Measurements from ENCODE around the gene FOXQ1. TPM values are rescaled to one million over a fixed set of nuclear protein-coding genes. Genes with fewer than 3 reads are reported as not detected.
"Not testable (repeated sequence)": the region's sequence is repeated elsewhere in the genome, so short reads cannot be mapped to it uniquely, and the experiment has no call there.

Gene FOXQ1
- total RNA-seq, 2 donors from 2014 or later: 0.27 to 0.42 TPM

DNA sequence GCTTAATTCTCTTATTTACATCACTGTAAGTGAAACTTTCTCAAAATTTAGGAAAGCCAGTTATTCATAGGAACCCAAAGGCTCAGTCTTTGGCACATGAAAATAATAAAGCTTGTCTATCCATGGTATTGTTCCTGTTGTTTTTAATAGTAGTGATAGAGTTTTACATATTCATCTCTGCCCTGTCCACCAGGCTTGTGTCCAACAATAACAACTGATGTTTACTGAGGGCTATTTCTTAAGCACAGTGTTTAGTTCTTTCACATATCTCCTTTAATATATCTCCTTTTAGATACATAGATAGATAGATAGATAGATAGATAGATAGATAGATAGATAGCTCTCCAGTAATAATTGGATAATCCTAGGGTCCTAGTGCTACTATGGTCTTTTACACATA, 34.2 kb downstream of the FOXQ1 start:
- no peak for DNase-seq
- ATAC-seq: no peak
- intact Hi-C loops (cut with DNase I, micrococcal nuclease): no loop called here

DNA sequence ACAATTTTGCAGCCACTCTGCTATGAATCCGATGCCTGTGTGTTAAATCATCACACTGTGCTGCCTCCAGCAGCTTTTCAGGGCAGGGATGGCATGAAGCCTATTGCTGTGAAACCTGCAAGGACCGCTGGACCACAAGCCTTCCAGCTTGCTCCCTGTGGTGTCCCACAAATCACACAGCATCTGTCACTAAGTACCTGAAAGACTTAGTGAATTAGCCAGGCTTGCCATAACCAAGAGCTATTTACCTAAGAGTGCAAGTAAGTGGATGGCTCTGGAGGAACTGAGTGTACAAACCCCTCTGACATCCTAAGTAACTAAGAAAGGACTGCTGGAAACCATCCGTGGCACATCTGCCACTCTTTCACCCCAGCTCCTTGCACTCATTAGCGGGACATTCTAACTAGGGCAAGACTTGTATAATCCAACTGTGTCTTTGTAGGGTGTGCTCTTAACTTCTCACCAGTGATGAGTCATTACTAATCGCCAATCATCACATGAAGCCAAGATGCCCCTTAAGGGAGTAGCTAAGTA, 34.7 kb downstream of the FOXQ1 start:
- DNase-seq: no peak
- intact Hi-C loops (cut with DNase I, micrococcal nuclease): no loop called here
- no peak for ATAC-seq

DNA sequence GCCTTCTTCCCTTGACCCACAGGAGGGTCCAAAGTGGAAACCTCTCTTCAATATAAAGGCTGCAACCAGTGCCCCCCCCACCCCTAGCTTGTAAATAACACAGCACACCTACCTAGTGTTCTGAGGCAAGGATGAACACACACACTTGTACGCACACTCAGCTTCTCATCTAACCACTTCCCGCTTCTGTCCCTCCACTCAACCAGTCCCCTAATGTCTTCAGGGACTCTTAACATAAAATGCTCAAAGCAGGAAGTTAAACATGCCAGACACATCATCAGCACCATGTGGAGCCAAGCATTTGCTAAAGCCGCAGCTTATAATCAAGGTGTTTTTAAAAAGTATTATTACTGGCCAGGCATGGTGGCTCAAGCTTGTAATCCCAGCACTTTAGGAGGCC, 35.3 kb downstream of the FOXQ1 start:
- intact Hi-C loops (cut with DNase I, micrococcal nuclease): no loop called here
- DNase-seq (no peak), ATAC-seq (no peak)

DNA sequence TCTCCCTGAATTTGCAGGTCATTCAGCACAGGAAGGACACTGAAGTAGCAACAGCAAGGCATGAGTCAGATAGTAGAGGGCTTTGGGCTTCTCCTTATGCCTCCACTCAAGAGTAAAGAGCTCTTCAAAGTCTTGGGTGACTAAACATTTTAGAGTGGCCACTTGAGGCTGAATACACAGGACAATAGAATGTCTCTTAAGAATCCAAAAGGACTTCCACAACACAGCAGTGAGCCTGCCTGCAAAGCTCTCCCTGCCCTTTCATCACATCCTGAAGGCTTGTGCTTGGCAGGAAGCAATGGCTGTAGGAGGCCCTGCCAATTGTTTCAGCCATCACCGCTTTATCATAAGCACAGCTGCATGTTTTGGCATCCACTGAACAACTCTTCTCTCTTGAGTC, 36.8 kb downstream of the FOXQ1 start:
- ATAC-seq: no peak
- no peak for DNase-seq
- intact Hi-C loops (cut with DNase I, micrococcal nuclease): no loop called here

DNA sequence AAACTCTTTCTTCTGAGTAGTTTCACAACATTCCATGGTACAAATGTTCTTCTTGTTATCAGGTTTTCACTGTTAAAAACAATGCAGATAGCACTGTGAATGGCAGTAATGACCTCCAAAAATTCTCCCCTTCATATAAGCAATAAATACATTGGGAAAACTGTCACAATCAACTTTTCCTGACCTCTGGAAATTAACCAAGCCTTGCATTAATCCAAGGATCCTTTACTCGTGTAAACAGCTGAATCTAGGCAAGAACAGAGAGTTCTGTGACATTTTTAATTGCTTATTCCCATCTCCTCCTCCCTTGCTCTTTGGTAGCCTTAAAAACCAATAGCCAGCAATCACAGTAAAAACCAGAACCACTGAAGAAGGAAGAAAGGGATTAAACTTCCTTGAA, 37.8 kb downstream of the FOXQ1 start:
- intact Hi-C loops (cut with DNase I, micrococcal nuclease): no loop called here
- ATAC-seq: no peak
- DNase-seq: no peak

DNA sequence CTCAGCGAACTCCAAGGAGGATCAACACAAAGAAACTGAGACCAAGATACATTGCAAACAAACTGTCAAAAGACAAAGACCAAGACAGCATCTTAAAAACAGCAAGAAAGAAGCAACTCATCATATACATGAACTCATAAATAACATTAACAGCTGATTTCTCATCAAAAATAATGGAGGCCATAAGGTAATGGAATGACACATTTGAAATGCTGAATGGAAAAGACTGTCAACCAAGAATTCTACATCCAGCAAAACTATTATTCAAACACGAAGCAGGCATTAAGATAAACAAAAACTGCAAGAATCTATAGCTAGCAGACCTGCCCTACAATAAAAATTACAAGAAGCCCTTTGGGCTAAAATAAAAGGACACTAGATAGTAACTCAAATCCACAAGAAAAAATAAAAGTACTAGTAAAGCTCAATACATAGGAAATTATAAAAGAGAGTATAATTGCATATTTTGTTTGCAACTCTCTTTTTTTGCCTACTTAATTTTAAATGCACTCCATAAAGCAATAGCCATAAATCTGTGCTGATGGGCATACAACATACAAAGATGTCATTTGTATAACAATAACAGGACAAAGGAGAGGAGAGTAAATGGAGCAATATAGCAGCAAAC, 39.6 kb downstream of the FOXQ1 start:
- ATAC-seq: no peak
- DNase-seq: no peak
- intact Hi-C loops (cut with DNase I, micrococcal nuclease): no loop called here

DNA sequence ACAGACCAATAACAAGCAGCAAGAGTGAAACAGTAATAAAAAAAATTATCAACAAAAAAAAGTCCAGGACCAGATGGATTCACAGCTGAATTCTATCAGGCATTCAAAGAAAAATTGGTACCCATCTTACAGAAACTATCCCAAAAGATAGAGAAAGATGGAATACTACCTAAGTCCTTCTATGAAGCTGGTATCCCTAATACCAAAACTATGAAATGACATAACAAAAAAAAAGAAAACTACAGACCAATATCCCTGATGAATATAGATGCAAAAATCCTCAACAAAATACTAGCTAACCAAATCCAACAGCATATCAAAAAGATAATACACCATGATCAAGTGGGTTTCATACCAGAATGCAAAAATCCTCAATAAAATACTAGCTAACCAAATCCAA, 43.2 kb downstream of the FOXQ1 start:
- DNase-seq; ATAC-seq; intact Hi-C loops (cut with DNase I, micrococcal nuclease): not testable (repeated sequence)

DNA sequence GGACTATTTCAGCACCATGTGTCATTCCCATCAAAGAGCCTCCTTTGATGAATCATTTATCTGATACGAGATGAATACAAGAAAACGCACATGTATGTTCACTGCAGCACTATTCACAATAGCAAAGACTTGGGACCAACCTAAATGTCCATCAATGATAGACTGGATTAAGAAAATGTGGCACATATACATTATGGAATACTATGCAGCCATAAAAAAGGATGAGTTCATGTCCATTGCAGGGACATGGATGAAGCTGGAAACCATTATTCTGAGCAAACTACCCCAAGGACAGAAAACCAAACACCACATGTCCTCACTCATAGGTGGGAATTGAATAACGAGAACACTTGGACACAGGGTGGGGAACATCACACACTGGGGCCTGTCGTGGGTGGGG, 49.8 kb downstream of the FOXQ1 start:
- DNase-seq; ATAC-seq; intact Hi-C loops (cut with DNase I, micrococcal nuclease): not testable (repeated sequence)

DNA sequence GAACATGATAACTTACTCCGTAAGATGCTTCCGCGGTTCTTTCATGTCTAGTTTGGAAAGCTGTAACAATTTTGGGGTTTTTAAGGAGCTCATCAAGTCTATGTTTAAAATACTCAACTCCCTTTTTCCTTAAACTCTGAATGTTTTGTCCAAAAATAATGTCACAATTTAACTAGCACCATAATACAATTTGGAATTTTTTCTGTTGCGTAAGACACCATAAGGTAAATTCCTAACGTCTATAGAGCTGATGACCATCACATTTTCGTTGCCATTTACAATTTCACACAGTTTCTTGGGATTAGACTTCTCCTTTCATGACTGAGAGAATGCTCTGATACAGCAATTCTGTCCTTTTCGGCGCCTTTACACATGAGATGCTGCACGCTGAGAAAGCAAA, 50.7 kb downstream of the FOXQ1 start:
- ATAC-seq (no peak), DNase-seq (no peak)
- intact Hi-C loops (cut with DNase I, micrococcal nuclease): no loop called here

DNA sequence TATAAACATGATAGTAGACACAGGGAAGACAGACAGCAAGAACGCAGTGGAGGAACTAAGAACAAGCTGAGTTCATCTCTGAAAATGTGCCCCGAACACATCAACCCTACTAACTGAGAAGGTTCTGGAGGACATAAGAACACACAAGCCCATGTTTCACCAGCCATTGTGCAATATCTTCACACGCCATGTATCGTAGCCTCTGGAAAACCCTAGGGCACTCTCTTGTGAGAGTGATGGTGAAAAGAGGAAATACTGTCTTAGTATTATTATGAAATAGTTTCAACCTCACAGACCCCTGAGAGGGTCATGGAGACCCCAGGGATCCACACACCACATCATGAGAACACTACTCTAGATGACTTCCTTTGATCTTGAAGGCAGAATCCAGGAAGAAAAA, 51.4 kb downstream of the FOXQ1 start:
- intact Hi-C loops (cut with DNase I, micrococcal nuclease): no loop called here
- ATAC-seq: no peak
- no peak for DNase-seq

DNA sequence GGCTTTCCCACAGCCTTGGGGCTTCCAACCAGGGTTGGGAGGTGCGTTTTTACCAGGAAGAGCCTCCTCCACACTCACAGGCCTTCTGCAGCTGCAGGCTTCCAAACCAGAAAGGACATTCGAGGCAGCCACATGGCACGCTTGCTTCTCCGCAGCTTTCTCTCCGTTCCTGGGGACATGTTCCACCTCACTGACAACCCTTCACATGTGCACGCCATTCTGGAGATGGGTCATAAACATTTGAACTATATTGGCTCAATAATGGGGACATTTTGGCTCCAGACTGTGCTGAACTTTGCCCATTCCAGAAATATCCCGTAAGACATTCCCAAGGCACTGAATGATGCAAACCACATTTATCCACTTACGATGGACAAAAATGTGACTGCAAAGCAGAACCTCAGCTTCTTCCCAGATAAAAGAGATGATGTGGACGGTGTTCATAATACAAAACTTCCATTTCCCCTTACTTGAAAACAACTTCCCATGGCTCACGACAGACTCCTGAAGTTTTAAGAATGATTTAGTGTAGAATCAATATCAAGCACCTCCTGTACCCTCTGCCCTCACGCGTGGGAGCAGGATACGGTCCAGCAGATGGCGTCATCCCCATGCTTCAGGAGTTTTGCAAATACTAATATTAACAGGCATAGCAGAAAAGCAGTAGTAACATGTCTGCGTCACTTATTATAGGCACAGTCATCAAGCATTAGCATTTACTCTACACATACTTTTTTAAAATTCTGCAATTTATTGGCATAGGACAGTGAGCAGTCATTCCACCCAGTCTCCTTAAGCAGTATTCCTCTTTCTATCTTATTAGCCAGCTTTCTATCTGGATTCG, 52.1 kb downstream of the FOXQ1 start:
- no peak for ATAC-seq
- DNase-seq: no peak
- intact Hi-C loops (cut with DNase I, micrococcal nuclease): no loop called here

Other genes starting within 250 kb of the FOXQ1 start
- 10 to 100 TPM in 1 of 2 donors, 1 to 10 TPM in 1; 3.0 to 15.2 TPM for gene FOXF2, start 77.5 kb downstream of the FOXQ1 start, total RNA-seq